K562 (cell line): ENCODE results near the gene NOS1. TPM values are rescaled to one million over a fixed set of nuclear protein-coding genes. Genes with fewer than 3 reads are reported as not detected.

Experiments
- ATAC-seq: fragments of 200-7000 bp; cut with Tn5 transposase; 3 replicates; pipeline ENCODE4 v1.9.1; 2020; ENCODE audit warnings: moderate library complexity
- BruUV-seq: library from RNA; stranded (reverse); fragments of 400-500 nt; replicated peaks from 2 replicates; lab custom pipeline; 2021; lab: Mats Ljungman, UMichigan
- CTCF ChIA-PET: fragments of 300-600 bp; formaldehyde crosslinking; extraction: SDS; loops from one replicate; lab custom pipeline; 2021; ENCODE audit warnings: low intra/inter-chr PET ratio; lab: Yijun Ruan, JAX
- POLR2A ChIA-PET: fragments of 300-600, 350-650 bp; sonication (Branson Sonifier 250); formaldehyde crosslinking; extraction: SDS; loops from one replicate; lab custom pipeline; 2021; ENCODE audit warnings: antibody characterized with exemption, inconsistent platforms; lab: Yijun Ruan, JAX
- DNase-seq, 4 experiments: peaks; one replicate each; pipeline versions ENCODE4 v3.0.0 to v3.0.0-alpha.2; 2011 to 2018; ENCODE audit warnings: low spot score in 3 of 4, mixed read lengths in 3 of 4; ENCODE audit errors: extremely low read depth in 1 of 4
- FAIRE-seq: peaks from 2 replicates; lab custom pipeline; 2011; peaks lifted over from hg19 to GRCh38; lab: Jason Lieb, UNC
- H2AFZ ChIP-seq: 2 replicates; pipeline ENCODE4 v1.6.0; 2011; ENCODE audit warnings: low read depth, low read length, control low read depth, inconsistent platforms
- H3K27ac ChIP-seq: fragments of 200-600 bp; 3 replicates; pipeline ENCODE4 v1.8.0; 2011; ENCODE audit warnings: low read depth, mild to moderate bottlenecking, control low read depth, inconsistent platforms, low read length, moderate library complexity, mixed read lengths; ENCODE audit errors: extremely low read depth
- H3K27me3 ChIP-seq, 2 experiments: fragments of 300-600 bp in 1 of 2; 2 replicates in 1 of 2; 3 replicates in 1 of 2; pipeline versions ENCODE4 v1.6.0 to v1.8.0; 2011; ENCODE audit warnings: inconsistent platforms in 2 of 2, low read length in 2 of 2, mild to moderate bottlenecking in 1 of 2, mixed read lengths in 1 of 2, moderate library complexity in 1 of 2; ENCODE audit not compliant: control insufficient read depth in 2 of 2, insufficient read depth in 2 of 2
- H3K36me3 ChIP-seq: fragments of 300-600 bp; 3 replicates; pipeline ENCODE4 v1.8.0; 2011; ENCODE audit warnings: mild to moderate bottlenecking, low read length, inconsistent platforms; ENCODE audit not compliant: control insufficient read depth, insufficient read depth
- H3K4me1 ChIP-seq, 2 experiments: fragments of 200-600 bp in 1 of 2; replicated peaks in 1 of 2; 2 replicates in 1 of 2; 3 replicates in 1 of 2; pipeline versions ENCODE4 v1.5.1 to v1.8.0; 2011; ENCODE audit warnings: inconsistent platforms in 2 of 2, low read length in 2 of 2, mild to moderate bottlenecking in 1 of 2, mixed read lengths in 1 of 2, moderate library complexity in 1 of 2; ENCODE audit not compliant: control insufficient read depth in 2 of 2, insufficient read depth in 2 of 2
- H3K4me2 ChIP-seq: 2 replicates; pipeline ENCODE4 v1.6.1; 2011; ENCODE audit warnings: low read length, control low read depth, inconsistent platforms, mixed read lengths; ENCODE audit not compliant: insufficient read depth
- H3K4me3 ChIP-seq: fragments of 200-600 bp; sonication (generic), shearing (Covaris generic); 2 replicates; pipeline ENCODE4 v1.5.1; 2016; ENCODE audit warnings: control low read depth, inconsistent platforms
- H3K79me2 ChIP-seq: fragments of 200-600 bp; 3 replicates; pipeline ENCODE4 v1.8.0; 2011; ENCODE audit warnings: low read length, inconsistent platforms; ENCODE audit not compliant: control insufficient read depth, insufficient read depth
- H3K9ac ChIP-seq, 2 experiments: 2 replicates each; pipeline versions ENCODE4 v1.6.0 to v1.6.1; 2011; ENCODE audit warnings: low read depth in 2 of 2, low read length in 2 of 2, control low read depth in 1 of 2, inconsistent platforms in 1 of 2, mild to moderate bottlenecking in 1 of 2, mixed read lengths in 1 of 2; ENCODE audit not compliant: insufficient read depth in 1 of 2
- H3K9me1 ChIP-seq: one replicate; pipeline ENCODE4 v1.6.0; 2011; ENCODE audit warnings: inconsistent platforms, mild to moderate bottlenecking, low read length, moderate library complexity; ENCODE audit not compliant: control insufficient read depth, insufficient read depth
- H3K9me3 ChIP-seq: replicated peaks from 2 replicates; pipeline ENCODE4 v1.5.1; 2011; ENCODE audit warnings: low read depth, low read length, inconsistent platforms; ENCODE audit not compliant: control insufficient read depth, insufficient read depth
- H4K20me1 ChIP-seq: replicated peaks from 2 replicates; pipeline ENCODE4 v1.6.1; 2011; ENCODE audit warnings: low read length, inconsistent platforms, mixed read lengths; ENCODE audit not compliant: control insufficient read depth, insufficient read depth
- C11orf30 ChIP-seq: fragments of 450-650 bp; IDR thresholded peaks from 2 replicates; pipeline ENCODE4 v1.6.1; 2016; ENCODE audit warnings: low read depth, mild to moderate bottlenecking
- HOXB6 ChIP-seq: fragments of 250-450 bp; sonication (Bioruptor Pico); IDR thresholded peaks from 2 replicates; pipeline ENCODE4 v1.5.1; 2022; ENCODE audit warnings: mild to moderate bottlenecking, borderline replicate concordance
- MAFF ChIP-seq: IDR thresholded peaks from 2 replicates; pipeline ENCODE4 v1.6.1; 2012; ENCODE audit warnings: low read length, improper control_type of control experiment
- MAFG ChIP-seq: fragments of 450-650 bp; conservative IDR thresholded peaks from 2 replicates; pipeline ENCODE4 v1.6.1; 2016; ENCODE audit warnings: missing genetic modification characterization, missing compliant biosample characterization
- NFE2 ChIP-seq: IDR thresholded peaks from 2 replicates; pipeline ENCODE4 v1.6.1; 2014; ENCODE audit warnings: antibody characterized with exemption, low read depth
- NFE2L1 ChIP-seq: fragments of 450-650 bp; IDR thresholded peaks from 2 replicates; pipeline ENCODE4 v1.6.1; 2016; ENCODE audit warnings: missing genetic modification characterization, low read depth, mild to moderate bottlenecking, missing compliant biosample characterization, moderate library complexity, borderline replicate concordance
- NONO ChIP-seq, 2 experiments: fragments of 200-400 bp in 1 of 2; fragments of 450-650 bp in 1 of 2; formaldehyde crosslinking in 1 of 2; IDR thresholded peaks; 2 replicates each; pipeline ENCODE4 v1.6.1; 2017; ENCODE audit warnings: low read depth in 2 of 2, mild to moderate bottlenecking in 2 of 2, moderate library complexity in 2 of 2, low read length in 1 of 2
- TAL1 ChIP-seq: fragments of 450-650 bp; IDR thresholded peaks from 2 replicates; pipeline ENCODE4 v1.6.1; 2016; ENCODE audit warnings: mild to moderate bottlenecking
- WGBS: fragments of 100-300 bp; shearing (Covaris generic); methylation state at CpG from one replicate; pipeline ENCODE4 v1.1.6; 2016; ENCODE audit warnings: low coverage, mixed read lengths; ENCODE audit not compliant: insufficient coverage; ENCODE audit errors: missing lambda C conversion rate; 5-methylcytosine and 5-hydroxymethylcytosine counted together
- in situ Hi-C: fragments of 300-500 bp; cut with MboI; formaldehyde crosslinking; loops from 4 replicates; pipeline ENCODE4 v1.15.0; 2018; ENCODE audit warnings: inconsistent platforms, mixed read lengths
- intact Hi-C: fragments of 100-400 bp; cut with micrococcal nuclease; formaldehyde crosslinking; loops from 2 replicates; pipeline ENCODE4 v1.14.2; 2022
- polyA plus RNA-seq, 8 experiments: library from polyadenylated mRNA; depleted of rRNA in 4 of 8; stranded (reverse) in 5 of 8; unstranded in 3 of 8; fragments of >200 nt; fragmentation: Nextera tagmentation in 2 of 8; fragmentation: Illumina TruSeq in 1 of 8; extraction: Ambion mirVana in 2 of 8; extraction: Trizol in 1 of 8; gene quantifications; 2 replicates each; pipeline versions ENCODE4 v1.2.1 to v1.2.3, GENCODE V29; 2011 to 2014; ENCODE audit warnings: inconsistent platforms in 1 of 8, missing spikeins in 1 of 8
- total RNA-seq, 7 experiments: library from RNA; depleted of rRNA in 6 of 7; stranded (reverse); fragments of >200 nt in 6 of 7; fragmentation: Illumina TruSeq in 2 of 7; extraction: Trizol in 2 of 7; gene quantifications; 2 replicates each; pipeline versions ENCODE4 v1.2.1 to v1.2.3, GENCODE V29; 2011 to 2021; ENCODE audit warnings: low replicate concordance in 1 of 7

Gene NOS1
- total and polyA plus RNA-seq, 9 of the 15 experiments (the other 6 are each of a cell fraction or from before 2014, with no cell fraction given): not detected

DNA sequence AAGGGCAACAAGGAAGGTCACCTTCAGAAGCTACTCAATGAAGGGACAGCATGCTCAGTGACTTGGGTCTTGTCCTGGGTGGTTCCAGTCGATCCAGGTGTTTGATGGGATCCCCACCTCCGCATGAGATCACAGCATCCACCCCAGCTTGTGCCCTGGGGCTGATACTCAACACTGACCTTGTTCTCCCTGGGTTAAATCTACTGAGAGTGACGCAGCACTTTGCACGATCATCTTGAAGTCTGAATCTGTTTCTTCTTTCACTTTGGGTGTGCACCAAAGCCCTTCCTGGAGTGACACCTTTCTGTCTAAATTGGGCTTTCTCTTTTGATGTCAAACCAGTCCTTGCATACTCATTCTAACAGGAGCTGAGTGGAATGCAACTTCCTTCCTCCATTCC is 13.8 kb downstream of the NOS1 start:
- in situ Hi-C loops (no loop called here), intact Hi-C loops (no loop called here)
- WGBS: 0% methylated on average over 3 of the region's 4 CpGs
- Histone ChIP-seq H3K27me3 (peaks cover 2 to 10% of the 10 kb centered on the region in 2 experiments; a peak in 1 of 5 replicates), H3K4me2 (no peak overlapping the region), H3K4me3 (no peak overlapping the region), H3K79me2 (no peaks in the 10 kb centered on the region), H3K27ac (no peak overlapping the region), H2AFZ (no peak overlapping the region), H4K20me1 (no peaks in the 10 kb centered on the region), H3K4me1 (no peaks in the 10 kb centered on the region), H3K9me3 (no peaks in the 10 kb centered on the region), H3K9me1 (no peaks in the 10 kb centered on the region), H3K9ac (no peak overlapping the region), H3K36me3 (no peaks in the 10 kb centered on the region)
- no peak for FAIRE-seq
- no peak for DNase-seq
- no peak for ATAC-seq
- ChIA-PET POLR2A (no interaction called here), CTCF (no interaction called here)
- no TSS peak for BruUV-seq
- TF ChIP-seq MAFF (peak; percentile 2; the same call in 1 of the 2 replicates), HOXB6 (CRISPR knock-in tag) (no peak), MAFG (peak; percentile 71), C11orf30 (peak; percentile 17; the same call in 1 of the 2 replicates), NONO (IDR thresholded peaks at IDR 0.05; ENCODE audit: low read depth in 2 of 2, low read length in 1 of 2) (no peak), NFE2 (peak; percentile 60), TAL1 (no peak), NFE2L1 (tag) (peak; percentile 48; the same call in 1 of the 2 replicates)
